GM19455 (cell line): ENCODE measurements around the gene PPM1H.
A peak's percentile ranks its signal among the peaks of the same experiment; 100 is the strongest.

Experiments
- ATAC-seq: cut with Tn5 transposase; IDR thresholded peaks from one replicate; pipeline ENCODE4 v1.9.1; 2021; ENCODE audit not compliant: unreplicated experiment

The PPM1H gene

DNA sequence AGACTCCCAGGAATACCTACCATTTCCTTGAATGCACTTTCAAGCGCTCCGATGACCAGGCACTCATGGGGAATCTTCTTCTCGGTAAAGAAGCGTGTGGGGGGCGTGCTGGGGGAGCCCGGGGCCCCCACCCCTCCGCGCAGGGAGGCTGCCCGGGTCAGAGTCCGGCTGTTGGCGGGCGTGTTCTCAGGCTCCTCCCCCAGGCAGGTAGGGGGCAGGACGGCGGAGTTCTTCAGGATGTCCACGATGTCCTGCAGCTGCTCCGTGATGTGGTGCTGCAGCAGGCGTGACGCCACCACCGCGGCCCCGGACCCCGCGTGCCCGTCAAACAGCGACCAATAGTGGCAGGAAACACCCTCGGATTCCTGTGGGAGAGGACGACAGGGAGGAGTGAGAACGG is 133.2 kb downstream of the PPM1H start:
- ATAC-seq: no peak

DNA sequence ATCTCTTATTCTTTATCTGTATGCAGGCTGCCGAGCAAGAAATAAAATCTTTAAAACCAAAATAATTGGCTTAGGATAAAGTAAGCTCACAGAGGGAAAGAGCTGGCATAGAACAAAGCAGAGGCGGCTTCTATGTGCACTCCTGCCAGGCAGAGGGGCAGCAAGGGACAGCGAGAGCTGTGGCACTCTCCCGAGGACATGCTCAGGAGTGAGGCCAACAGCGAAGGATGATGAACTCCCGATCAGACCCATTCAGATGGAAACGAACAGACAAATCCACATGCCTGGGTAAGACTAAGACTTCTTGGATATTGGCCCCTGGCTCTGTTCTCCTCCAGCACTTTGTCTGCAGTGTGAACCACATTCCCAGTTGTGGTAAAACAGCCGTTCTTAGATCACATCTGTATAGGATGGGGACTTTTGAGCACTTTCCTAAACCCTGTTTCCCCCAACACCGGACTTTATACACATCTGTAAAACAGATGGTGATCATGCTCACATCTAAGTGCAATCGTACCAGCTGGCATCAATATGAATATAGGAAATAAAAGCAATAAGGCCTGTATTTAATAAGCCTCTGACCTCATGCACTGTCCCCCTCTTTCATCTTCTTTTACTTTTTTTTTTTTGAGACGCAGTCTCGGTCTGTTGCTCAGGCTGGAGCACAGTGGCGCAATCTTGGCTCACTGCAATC is 134.1 kb downstream of the PPM1H start:
- ATAC-seq: no peak

DNA sequence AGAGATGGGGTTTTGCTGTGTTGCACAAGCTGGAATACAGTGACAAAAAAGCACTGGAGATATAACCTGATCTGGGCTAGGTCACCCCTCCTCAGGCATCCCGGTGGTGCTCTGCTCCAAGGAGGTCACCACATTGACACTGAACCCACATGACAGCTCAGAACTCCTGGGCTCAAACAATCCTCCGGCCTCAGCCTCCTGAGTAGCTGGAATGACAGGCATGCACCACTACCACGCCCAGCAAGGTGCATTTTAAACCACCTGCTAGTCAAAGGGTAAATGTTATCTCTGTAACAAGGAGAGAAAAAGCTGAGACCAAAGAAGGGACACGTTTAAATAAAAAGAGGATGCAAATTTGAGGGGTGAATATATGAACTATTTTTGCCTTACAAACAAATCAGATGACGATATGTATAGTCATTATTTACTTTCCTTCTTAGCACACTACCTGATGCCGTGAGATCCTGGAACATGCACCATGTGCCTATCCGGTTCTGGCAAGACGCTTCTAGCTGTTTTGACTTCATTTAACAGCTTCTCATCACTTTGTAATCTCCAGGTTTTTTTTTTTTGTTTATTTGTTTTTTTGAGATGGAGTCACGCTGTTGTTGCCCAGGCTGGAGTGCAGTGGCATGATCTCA is 135.1 kb downstream of the PPM1H start:
- ATAC-seq: peak; percentile 59

DNA sequence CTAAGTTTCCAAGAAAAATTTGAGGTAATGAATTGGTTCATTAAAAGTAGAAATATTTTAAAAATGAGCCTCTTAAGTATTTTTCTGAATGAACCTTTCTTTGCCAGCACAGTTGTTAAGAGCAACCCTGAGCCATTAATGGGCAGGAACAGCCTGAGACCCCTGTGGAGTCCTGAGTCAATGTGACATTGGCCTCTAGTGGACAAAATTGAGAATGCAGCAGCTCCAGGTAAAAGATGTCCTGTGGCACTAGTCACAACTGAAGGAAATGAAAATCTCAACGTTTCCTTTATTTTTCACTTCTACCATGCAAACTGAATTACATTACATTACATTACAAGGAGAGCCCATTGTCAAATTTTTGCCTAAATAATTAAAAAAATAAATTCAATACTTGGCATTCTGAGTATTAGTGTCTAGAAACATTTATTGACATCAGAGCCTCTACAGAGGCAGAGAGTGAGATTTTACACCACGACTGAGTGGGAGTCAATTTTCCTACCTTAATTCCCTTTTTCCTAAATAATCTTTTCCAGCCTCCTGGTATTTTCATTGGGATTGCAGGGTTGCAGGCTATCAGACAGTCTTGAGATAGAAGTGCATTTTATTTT is 135.7 kb downstream of the PPM1H start:
- peak; percentile 67 for ATAC-seq

DNA sequence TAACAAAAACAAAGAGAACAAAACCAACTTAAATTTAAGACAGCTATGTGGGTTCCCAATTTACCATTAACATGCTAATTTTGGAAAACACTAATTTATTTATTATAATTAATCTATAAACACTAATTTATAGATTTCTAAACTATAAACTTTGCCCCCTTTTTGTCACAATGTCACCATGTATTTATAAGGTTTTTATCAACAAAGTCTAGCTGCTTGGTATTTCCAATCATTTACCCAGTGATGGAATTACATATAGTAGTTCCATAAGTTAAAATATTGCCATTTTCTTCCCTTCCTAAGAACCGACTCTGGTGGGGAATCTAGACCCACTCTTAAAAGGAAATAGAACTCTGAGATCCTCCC is 140.7 kb downstream of the PPM1H start:
- no peak for ATAC-seq

DNA sequence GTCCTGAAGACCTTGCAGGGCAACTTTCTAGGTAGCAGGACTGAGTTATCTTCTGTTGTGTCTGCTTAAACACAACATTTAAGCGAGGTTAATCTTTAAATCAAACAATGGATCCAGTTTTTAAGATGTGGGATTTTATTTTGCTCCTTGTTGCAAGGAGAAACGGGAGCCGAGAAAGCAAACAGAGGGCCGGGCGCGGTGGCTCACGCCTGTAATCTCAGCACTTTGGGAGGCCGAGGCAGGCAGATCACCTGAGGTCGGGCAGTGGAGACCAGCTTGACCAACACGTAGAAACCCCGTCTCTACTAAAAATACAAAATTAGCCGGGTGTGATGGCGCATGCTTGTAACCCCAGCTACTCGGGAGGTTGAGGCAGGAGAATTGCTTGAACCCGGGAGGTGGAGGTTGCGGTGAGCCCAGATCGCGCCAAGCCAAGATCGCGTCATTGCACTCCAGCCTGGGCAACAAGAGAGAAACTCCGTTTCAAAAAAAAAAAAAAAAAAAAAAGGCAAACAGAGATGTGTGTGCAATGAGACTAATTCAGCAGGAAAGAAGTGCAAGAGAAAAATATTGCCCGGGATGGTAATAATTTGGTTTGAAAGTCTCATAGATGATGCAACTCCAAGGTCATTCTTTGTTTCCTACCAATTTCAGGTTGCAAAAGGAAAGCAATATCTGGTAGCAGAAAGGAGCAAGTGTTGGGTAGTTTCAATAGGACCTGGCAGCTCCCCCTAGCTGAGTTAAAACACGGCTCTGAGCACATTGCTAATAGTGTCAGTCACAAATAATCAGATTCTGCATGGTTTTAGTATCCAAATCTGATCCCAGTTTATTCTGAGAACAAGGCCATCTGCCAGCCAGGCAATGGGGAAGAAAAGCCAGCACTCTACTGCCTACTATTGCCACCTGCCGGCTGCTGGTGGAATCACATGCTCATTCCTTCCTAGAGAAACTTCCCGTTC is 141.4 kb downstream of the PPM1H start:
- peak; percentile 63 for ATAC-seq

DNA sequence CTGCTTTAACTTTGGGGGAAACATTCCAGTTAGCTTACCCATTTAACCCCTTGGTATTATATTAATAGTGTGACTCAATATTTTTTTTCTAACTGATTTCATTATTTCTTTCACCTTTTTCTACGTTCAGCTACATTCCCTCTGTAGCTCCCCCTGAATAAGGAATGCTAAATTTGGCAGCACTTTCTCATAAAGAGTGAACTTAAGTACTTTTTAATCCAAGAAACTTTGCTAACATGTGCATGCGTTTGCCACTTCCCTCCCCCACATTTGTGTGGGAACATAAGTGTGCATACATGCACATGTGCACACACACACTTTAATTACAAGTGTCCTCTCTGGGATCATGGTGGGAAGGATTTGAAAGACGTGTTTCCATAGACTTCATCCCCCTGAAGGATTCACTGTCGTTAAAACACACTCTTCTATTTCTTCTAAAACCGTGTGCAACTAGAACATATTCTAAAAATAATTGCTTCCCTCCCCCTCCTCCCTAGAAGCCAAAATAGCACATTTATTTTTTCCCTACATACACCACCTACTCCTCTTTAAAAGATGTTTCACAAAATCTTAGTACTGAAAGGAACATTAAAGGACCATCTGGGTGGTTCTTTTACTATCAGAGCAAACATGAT is 142.6 kb downstream of the PPM1H start:
- ATAC-seq: no peak

DNA sequence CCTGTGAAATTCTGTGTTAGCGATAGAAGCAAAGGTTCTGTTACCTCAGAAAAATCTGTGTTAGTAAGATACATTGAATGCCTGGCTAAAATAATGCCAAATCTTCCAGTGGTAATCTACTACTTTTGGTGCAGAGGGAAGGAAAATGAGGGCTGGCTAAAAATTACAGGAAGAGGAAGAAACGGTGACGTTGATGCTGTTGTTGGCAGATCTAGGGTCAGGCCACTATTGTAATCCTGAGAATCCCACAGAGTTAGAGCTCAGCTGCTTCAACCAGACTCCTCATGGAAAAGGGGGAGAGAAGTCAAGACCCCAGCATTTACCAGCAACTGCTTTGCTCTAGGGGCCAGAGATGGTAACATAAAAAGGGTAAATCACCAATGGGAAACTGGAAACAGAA is 145.1 kb downstream of the PPM1H start:
- no peak for ATAC-seq

DNA sequence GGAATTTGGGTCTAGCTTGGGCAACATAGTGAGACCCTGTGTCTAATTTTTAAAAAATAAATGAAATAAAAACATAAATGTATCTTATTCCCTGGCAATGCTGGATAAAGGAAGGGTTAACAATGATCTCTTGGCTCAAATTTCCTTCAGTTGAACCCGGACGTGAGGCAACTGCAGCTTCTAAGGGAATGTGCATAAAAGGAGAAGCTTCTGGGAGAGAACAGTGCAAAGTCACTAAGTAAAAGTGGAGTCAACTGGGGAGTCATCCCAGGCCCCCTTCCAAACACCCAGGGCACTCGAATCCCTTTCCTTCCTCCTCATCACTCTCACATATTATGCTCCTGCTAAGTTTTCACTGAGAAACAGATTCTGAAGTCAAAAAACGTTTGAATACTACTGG is 147.3 kb downstream of the PPM1H start:
- no peak for ATAC-seq

DNA sequence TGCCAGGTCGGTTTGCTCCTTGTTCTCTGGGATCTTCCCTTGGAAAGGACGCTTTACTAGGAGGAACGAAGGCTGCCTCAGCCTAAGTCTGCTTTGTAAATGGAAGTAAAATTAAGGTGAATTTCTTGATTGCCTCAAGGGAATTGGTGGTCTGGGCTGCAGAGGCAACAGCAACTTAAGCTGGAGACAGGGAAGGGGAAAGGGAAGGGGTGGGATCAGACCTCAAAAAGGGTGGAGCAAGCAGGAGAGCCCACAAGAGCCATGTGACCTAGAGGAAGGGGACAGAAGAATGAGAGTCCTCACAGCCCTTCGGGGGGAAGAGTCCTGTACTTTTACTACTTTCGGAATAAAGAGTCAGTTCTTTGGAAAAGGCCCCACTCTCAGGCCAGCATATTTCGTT is 147.9 kb downstream of the PPM1H start:
- no peak for ATAC-seq

DNA sequence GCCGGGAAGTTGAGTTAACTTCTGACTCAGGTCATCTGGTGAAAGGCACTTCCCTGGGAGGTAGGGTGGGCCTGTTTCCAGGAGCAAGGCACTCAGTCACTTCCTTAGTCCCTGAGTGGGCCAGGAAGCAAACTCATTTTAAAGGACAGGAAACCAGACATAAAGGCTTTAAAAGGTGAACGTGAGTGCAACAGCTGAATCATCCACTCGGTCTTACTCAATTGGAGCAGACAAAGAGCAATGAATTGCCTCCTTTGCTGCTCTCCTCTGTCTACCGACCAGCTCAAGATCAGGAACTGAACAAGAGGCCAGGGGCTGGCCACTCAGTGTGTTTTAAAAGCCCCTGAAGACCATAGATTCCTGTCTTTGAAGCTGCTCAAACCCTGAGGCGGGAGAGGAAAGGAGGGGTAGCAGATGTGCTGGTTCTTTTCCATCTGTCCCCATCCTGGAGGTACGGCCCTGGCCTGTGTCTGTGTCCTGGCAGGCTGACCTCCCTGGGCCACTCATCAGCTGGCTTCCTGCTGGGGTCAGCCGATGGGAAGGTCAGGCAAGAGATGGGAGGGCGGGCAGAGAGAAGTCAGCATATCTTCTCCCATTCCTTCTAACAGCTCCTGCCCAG is 148.9 kb downstream of the PPM1H start:
- no peak for ATAC-seq

DNA sequence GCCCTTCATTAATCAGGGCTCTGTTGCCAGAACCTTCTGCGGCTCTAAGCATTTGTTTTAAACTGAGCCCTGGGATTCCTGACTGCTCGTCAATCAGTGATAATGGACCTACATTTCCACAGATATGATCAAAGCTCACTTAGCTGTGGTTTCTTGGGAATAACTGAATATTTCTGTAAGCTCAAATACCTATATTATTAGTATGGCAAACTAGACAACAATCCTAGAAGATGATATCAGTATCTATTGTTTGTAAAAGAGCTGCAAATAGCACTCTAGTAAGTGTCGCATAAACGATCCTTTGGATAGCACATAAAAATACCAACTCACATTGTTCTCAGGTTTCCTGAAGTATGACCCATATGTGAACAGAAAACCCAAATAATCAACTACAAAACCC is 150.4 kb downstream of the PPM1H start:
- ATAC-seq: no peak

DNA sequence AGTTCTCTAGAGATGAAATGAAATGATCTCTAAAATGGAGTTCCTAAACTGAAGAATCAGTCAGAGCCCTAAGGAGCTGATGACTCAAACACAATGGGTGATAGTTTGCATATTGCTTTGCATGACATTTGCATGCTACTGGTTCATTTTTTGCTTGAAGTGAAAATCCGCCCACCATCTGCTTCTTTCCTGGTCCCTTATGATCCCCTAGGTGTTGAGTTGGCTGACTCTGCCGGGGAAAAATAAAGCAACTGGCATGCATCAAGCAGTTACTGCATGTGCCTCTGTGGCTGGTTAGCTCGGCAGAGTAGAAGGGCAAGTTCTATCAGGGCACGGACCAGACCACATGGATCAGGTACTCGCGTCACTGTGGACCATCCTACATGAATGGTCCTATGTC is 151.1 kb downstream of the PPM1H start:
- ATAC-seq: no peak

DNA sequence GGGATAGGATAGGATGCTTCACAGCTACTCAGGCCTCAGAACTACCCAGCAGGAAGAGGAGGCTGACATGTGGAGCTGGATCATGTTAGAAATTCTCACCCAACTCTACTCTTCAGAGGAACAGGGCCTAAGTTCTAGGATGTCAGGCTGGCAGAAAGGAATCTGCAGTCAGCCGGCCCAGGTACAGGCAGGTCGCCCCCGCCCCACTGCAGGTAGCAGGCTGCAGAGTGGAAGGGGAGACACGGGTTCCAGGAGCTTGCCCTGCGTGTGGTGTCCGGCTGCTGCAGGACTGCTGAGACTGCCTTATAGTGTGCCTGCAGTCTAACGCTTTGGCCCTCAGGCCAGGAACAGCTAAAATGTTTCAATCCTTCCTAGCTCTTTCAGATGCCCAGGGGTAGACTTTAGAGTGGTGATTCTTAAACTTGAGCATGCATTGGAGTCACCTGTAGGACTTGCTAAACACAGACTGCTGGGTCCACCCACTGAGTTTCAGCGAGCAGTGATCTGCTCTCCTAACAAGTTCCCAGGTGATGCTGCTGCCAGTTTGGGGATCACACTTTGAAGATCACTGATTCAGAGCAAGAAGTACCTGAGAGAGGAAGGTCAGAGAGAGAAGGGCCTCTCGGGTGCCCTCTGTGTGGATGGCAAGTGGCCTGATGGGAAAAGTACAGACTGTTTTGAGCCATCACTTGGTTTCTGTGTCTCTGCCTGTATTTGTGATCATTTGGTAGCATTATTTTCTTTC is 153.6 kb downstream of the PPM1H start:
- no peak for ATAC-seq

DNA sequence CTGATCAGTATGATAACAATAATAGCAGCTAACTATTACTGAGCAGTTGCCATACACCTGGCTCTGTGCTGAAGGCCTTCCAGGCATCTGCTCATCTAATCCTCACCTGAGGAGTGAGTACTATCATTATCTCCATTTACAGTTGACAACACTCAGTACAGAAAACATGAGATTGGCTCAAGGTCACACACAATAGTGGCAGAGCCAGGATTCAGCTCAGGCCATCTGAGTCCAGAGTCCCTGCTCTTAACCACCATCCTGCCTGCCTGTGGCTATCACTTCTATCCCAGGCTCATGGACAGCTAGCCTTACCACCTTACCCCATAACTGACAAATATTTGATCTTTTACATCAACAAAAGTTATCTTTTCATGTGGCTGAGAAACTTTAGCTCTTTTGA is 155.5 kb downstream of the PPM1H start:
- ATAC-seq: no peak

DNA sequence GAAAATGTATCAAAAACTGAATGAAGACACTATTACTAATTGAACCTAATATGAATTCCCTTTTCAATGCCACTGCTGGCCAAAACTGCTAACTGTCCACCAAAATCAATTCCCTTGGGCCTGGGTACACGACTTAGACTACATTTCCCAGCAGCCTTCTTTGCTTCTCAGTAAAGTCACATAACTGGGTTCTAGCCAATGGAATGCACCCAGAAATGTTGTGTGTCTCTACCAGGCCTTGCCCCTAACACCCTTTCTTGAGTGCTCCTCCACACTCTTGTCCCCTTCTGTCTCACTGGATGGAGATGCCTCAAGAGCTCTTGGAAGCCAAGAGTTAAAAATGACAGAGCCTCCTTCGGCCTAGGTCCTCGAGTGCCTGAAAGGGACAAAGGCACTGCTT is 156.8 kb downstream of the PPM1H start:
- ATAC-seq: no peak

DNA sequence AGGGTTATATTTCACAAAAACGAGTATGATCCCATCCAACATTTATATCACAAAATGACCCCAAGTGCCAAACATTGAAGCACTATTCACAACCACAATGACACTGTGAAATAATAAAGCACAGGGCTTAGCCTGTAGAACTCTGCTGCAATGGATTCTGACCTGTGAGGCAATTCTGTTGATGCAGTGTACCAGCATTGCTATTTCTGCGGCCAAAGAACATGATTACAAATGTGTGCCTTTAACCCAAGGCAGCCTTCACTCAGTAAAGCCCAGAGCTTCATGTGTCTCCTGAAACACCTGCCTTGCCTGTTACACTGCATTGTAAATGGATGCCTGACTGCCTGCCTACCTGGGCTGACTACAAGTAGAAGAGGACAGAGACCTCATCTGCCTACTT is 158.0 kb downstream of the PPM1H start:
- ATAC-seq: no peak

DNA sequence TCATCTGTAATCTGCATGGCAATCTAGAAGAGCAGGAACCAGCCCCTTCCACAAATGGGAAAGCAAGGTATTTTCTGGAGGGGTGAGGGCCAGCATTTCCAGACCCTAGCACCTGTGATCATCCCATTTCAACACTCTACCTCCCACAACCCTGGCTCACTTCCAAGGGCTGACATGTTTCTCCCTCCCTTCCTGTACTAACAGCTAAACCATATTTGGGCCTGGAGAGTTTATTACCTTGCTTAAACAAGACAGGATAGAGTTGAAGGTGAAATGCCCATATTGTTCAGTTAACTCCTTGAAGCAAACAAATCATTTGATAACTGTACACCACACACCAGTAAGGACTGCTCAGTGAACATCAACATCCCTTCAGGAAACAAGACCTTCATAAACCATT is 158.4 kb downstream of the PPM1H start:
- ATAC-seq: no peak

DNA sequence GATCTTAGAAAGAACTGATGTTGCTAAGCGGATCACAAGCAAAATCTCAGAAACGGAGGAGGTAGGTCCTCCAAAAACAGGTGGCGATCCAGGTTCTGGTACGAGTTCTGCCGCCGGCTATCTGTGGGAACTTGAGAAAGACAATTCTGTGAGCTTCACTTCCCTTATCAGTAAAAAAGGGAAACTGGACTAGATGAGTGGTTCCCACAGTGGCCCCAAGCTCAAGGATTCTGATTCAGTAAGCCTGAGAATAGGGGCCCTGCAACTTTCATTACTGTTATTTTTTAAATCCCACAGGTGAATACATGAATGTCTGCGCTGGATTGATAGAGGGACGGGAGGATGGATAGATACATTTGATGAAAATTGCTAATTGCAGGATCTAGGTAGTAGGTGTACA is 160.2 kb downstream of the PPM1H start:
- no peak for ATAC-seq

DNA sequence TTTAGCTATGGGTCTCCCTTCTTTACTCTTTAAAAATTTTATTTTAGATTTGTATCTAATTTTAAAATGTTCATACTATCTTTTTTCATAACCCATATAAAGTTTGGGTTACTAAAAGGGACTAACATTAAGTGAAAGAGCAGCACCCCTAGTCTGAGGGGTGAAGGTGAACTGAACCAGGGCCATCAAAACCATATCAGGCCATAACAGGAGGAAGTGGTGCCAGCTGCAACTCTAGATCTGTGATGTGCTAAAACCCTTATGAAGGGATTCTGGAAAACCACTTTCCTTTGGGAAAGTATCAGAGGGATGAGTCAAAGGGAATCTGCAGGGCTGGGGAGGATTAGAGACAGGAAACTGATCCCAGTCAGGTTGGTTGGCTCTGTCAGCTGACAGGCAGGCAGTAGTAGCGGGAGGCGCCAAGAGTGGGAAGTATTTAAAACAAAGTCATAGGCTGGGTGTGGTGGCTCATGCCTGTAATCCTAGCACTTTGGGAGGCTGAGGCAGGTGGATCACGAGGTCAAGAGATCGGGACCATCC is 162.5 kb downstream of the PPM1H start:
- no peak for ATAC-seq
